SH-SY5Y (cell line): Measurements from ENCODE around the gene PRKCD.

Experiments used
- GATA2 ChIP-seq: IDR thresholded peaks from 2 replicates; pipeline ENCODE4 v1.6.1; 2011; ENCODE audit warnings: mild to moderate bottlenecking, low read depth, low read length
- GATA3 ChIP-seq: IDR thresholded peaks from 2 replicates; pipeline ENCODE4 v1.6.1; 2011; ENCODE audit warnings: low read depth, mild to moderate bottlenecking, low read length, moderate library complexity

GRCh38 chr3:53161820-53162671 lies 1.0 kb downstream of the PRKCD start:
- TF ChIP-seq GATA2: no peak
- TF ChIP-seq GATA3: no peak
